ENCODE results near the gene CYFIP2. TPM values are rescaled to one million over a fixed set of nuclear protein-coding genes. Genes with fewer than 3 reads are reported as not detected.

The CYFIP2 gene
- total RNA-seq, 6 experiments from 2014 or later: 7.1 to 20.0 (median 9.7) TPM

DNA sequence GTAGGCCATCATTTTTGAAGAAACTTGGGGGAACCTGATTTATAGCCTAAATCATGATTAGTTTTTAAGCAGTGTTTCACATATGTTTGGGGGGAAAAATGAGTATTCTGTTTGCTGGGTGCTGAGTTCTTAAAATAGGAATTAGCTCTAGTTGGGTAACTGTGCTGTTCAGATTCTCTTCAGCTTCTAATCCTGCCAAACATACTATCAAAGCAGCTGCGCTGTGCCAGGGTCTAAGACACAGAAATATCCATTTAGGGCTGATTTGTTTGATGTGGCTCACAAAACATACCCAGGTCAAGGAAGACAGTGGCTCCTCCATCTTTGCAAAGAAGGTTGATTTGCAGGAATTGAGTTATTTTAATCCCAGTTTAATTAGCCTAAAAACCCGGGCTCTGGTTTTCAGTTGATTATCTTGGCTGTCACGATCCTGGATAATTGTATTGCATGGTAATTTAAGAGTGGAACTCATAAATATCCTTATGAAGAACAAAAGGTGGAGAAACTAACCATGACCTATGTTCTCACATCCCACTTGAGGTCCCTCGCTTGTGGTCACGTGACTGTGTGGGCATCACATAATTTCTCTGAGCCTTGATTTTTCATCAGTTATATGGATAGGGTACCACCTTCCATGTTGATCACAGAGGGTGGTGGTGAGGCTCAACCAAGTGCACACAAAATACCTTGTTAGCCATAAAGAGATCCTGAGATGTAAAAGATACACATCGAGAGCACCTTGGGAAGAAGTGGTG, 18.7 kb downstream of the CYFIP2 start:
- Mint-ChIP-seq H3K9me3 (no peaks in the 10 kb centered on the region), H3K27me3 (ENCODE audit: insufficient read depth) (peaks cover 2% of the 10 kb centered on the region; the same call in 1 of the 2 replicates), H3K4me3 (no peak overlapping the region), H3K4me1 (ENCODE audit: low read depth) (peaks cover 31% of the 10 kb centered on the region), H3K36me3 (ENCODE audit: low read depth) (no peaks in the 10 kb centered on the region), H3K27ac (no peak overlapping the region)
- no peak for TF ChIP-seq CTCF (IDR thresholded peaks at IDR 0.05)
- no peak for DNase-seq

GRCh38 chr5:157285310-157286035, 19.6 kb downstream of the CYFIP2 start:
- no peaks in the 10 kb centered on the region for H3K9me3 Mint-ChIP-seq
- no peak overlapping the region for H3K27ac Mint-ChIP-seq
- no peak for DNase-seq
- no peaks in the 10 kb centered on the region for H3K36me3 Mint-ChIP-seq (ENCODE audit: low read depth)
- no peak for TF ChIP-seq CTCF (IDR thresholded peaks at IDR 0.05)
- peaks cover 35% of the 10 kb centered on the region for H3K4me1 Mint-ChIP-seq (ENCODE audit: low read depth)
- H3K27me3 Mint-ChIP-seq (ENCODE audit: insufficient read depth): peaks cover 5% of the 10 kb centered on the region
- no peak overlapping the region for H3K4me3 Mint-ChIP-seq

DNA sequence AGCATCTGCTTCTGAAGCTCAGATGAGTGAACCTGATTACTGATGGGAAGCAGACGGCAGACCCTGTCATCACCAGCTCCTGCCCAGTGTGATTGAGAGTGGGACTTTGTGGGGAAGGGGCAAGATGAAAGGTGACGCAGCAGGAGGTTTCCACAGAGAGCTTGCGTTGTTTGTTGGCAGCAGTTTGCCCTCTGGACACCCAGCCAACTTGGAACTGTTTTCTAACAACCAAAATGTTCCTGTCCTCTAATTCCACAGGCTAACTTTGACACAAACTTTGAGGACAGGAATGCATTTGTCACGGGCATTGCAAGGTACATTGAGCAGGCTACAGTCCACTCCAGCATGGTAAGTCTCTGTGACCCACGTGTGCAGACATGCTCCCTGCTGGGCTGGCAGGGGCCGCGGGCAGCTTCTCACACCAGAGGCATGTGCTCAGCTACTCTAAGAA, 20.9 kb downstream of the CYFIP2 start:
- DNase-seq: no peak
- Mint-ChIP-seq H3K27ac (no peak overlapping the region), H3K4me3 (no peak overlapping the region), H3K4me1 (ENCODE audit: low read depth) (peaks cover 35% of the 10 kb centered on the region), H3K36me3 (ENCODE audit: low read depth) (no peaks in the 10 kb centered on the region), H3K27me3 (ENCODE audit: insufficient read depth) (peaks cover 5% of the 10 kb centered on the region), H3K9me3 (no peaks in the 10 kb centered on the region)
- TF ChIP-seq CTCF (IDR thresholded peaks at IDR 0.05): no peak

GRCh38 chr5:157288405-157289163, 22.7 kb downstream of the CYFIP2 start:
- Mint-ChIP-seq H3K27me3 (ENCODE audit: insufficient read depth) (peaks cover 5% of the 10 kb centered on the region), H3K4me1 (ENCODE audit: low read depth) (peaks cover 30% of the 10 kb centered on the region), H3K36me3 (ENCODE audit: low read depth) (no peaks in the 10 kb centered on the region), H3K9me3 (no peaks in the 10 kb centered on the region), H3K27ac (no peak overlapping the region), H3K4me3 (no peak overlapping the region)
- DNase-seq: no peak
- TF ChIP-seq CTCF (IDR thresholded peaks at IDR 0.05): no peak

- H3K27ac Mint-ChIP-seq: no peak overlapping the region
- no peaks in the 10 kb centered on the region for H3K36me3 Mint-ChIP-seq (ENCODE audit: low read depth)
- DNase-seq: no peak
- H3K4me3 Mint-ChIP-seq: no peak overlapping the region
- peaks cover 30% of the 10 kb centered on the region for H3K4me1 Mint-ChIP-seq (ENCODE audit: low read depth)
- H3K27me3 Mint-ChIP-seq (ENCODE audit: insufficient read depth): peaks cover 5% of the 10 kb centered on the region
- no peaks in the 10 kb centered on the region for H3K9me3 Mint-ChIP-seq
- TF ChIP-seq CTCF (IDR thresholded peaks at IDR 0.05): no peak
Measured at GRCh38 chr5:157289164-157289819, 23.4 kb downstream of the CYFIP2 start.

Data from HFFc6 (cell line).